OCI-LY1 (cell line): Measurements from ENCODE around the gene NOP14.

Source experiments
- H2AFZ ChIP-seq: fragments of 200-600 bp; sonication (generic), shearing (Covaris generic); 2 replicates; pipeline ENCODE4 v1.6.0; 2014; ENCODE audit warnings: antibody characterized with exemption, mild to moderate bottlenecking, low read length
- H3F3A ChIP-seq: fragments of 200-600 bp; sonication (generic), shearing (Covaris generic); 2 replicates; pipeline ENCODE4 v1.6.0; 2014; ENCODE audit warnings: mild to moderate bottlenecking, antibody characterized with exemption, low read length, moderate library complexity; ENCODE audit not compliant: insufficient read depth
- H3K27ac ChIP-seq: fragments of 200-600 bp; sonication (generic); 2 replicates; pipeline ENCODE4 v1.5.1; 2014; ENCODE audit warnings: low read length, mixed run types, mild to moderate bottlenecking, low read depth; ENCODE audit not compliant: poor library complexity, severe bottlenecking
- H3K27me3 ChIP-seq: fragments of 200-600 bp; sonication (generic); 2 replicates; pipeline ENCODE4 v1.6.0; 2014; ENCODE audit warnings: antibody characterized with exemption, mild to moderate bottlenecking, low read length, moderate library complexity; ENCODE audit not compliant: insufficient read depth
- H3K36me3 ChIP-seq: fragments of 200-600 bp; sonication (generic); 2 replicates; pipeline ENCODE4 v1.6.1; 2014; ENCODE audit warnings: mild to moderate bottlenecking, antibody characterized with exemption, low read length, moderate library complexity, mixed read lengths; ENCODE audit not compliant: insufficient read depth
- H3K4me1 ChIP-seq: fragments of 200-600 bp; sonication (generic); 2 replicates; pipeline ENCODE4 v1.5.1; 2014; ENCODE audit warnings: mild to moderate bottlenecking, low read length, moderate library complexity; ENCODE audit not compliant: insufficient read depth, severe bottlenecking
- H3K4me2 ChIP-seq: fragments of 200-600 bp; sonication (generic), shearing (Covaris generic); 2 replicates; pipeline ENCODE4 v1.6.1; 2014; ENCODE audit warnings: low read length
- H3K4me3 ChIP-seq: fragments of 200-600 bp; sonication (generic); 2 replicates; pipeline ENCODE4 v1.5.1; 2014; ENCODE audit warnings: low read length, low read depth, mild to moderate bottlenecking, mixed read lengths; ENCODE audit not compliant: poor library complexity, severe bottlenecking
- H3K79me2 ChIP-seq: fragments of 200-600 bp; shearing (Covaris generic); 2 replicates; pipeline ENCODE4 v1.6.1; 2016; ENCODE audit warnings: mixed run types, low read length, mixed read lengths; ENCODE audit not compliant: insufficient read depth
- H3K9ac ChIP-seq: fragments of 200-600 bp; sonication (generic), shearing (Covaris generic); 2 replicates; pipeline ENCODE4 v1.6.1; 2014; ENCODE audit warnings: mild to moderate bottlenecking, low read length, mixed read lengths
- H3K9me2 ChIP-seq: fragments of 200-600 bp; sonication (generic), shearing (Covaris generic); 2 replicates; pipeline ENCODE4 v1.6.1; 2014; ENCODE audit warnings: low read depth, mild to moderate bottlenecking, low read length, mixed read lengths
- H3K9me3 ChIP-seq: fragments of 200-600 bp; shearing (Covaris generic); 2 replicates; pipeline ENCODE4 v1.6.1; 2014; ENCODE audit warnings: low read length, mixed read lengths
- H4K20me1 ChIP-seq: fragments of 200-600 bp; sonication (generic), shearing (Covaris generic); 2 replicates; pipeline ENCODE4 v1.6.0; 2016; ENCODE audit warnings: mild to moderate bottlenecking, low read length; ENCODE audit not compliant: insufficient read depth
- EZH2 ChIP-seq: fragments of 200-600 bp; sonication (generic), shearing (Covaris generic); IDR thresholded peaks from 2 replicates; pipeline ENCODE4 v1.8.0; 2017; ENCODE audit warnings: borderline replicate concordance, mixed run types, mild to moderate bottlenecking, antibody characterized with exemption, low read length, moderate library complexity, mixed read lengths
- TF ChIP-seq, protein P1 (sequence below): fragments of 200-600 bp; sonication (generic), shearing (Covaris generic); IDR thresholded peaks from 2 replicates; pipeline ENCODE4 v1.5.1; 2017; ENCODE audit warnings: mild to moderate bottlenecking, antibody characterized with exemption, low read length, moderate library complexity, mixed read lengths

The NOP14 gene

GRCh38 chr4:2929469-2929868 lies 33.7 kb downstream of the NOP14 start:
- Histone ChIP-seq H2AFZ (no peak overlapping the region), H4K20me1 (no peaks in the 10 kb centered on the region), H3K9ac (no peak overlapping the region), H3K27me3 (no peaks in the 10 kb centered on the region), H3K79me2 (no peaks in the 10 kb centered on the region), H3F3A (no peaks in the 10 kb centered on the region), H3K36me3 (peaks cover 16% of the 10 kb centered on the region; the same call in 1 of the 2 replicates), H3K27ac (no peak overlapping the region), H3K9me2 (no peaks in the 10 kb centered on the region), H3K4me3 (no peak overlapping the region), H3K4me1 (peaks cover 38% of the 10 kb centered on the region), H3K4me2 (no peak overlapping the region), H3K9me3 (no peaks in the 10 kb centered on the region)
- TF ChIP-seq, protein P1, sequence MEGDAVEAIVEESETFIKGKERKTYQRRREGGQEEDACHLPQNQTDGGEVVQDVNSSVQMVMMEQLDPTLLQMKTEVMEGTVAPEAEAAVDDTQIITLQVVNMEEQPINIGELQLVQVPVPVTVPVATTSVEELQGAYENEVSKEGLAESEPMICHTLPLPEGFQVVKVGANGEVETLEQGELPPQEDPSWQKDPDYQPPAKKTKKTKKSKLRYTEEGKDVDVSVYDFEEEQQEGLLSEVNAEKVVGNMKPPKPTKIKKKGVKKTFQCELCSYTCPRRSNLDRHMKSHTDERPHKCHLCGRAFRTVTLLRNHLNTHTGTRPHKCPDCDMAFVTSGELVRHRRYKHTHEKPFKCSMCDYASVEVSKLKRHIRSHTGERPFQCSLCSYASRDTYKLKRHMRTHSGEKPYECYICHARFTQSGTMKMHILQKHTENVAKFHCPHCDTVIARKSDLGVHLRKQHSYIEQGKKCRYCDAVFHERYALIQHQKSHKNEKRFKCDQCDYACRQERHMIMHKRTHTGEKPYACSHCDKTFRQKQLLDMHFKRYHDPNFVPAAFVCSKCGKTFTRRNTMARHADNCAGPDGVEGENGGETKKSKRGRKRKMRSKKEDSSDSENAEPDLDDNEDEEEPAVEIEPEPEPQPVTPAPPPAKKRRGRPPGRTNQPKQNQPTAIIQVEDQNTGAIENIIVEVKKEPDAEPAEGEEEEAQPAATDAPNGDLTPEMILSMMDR: no peak
- no peak for TF ChIP-seq EZH2

GRCh38 chr4:2928242-2929176 lies 34.7 kb downstream of the NOP14 start:
- Histone ChIP-seq H3K9me3 (no peaks in the 10 kb centered on the region), H3F3A (no peaks in the 10 kb centered on the region), H4K20me1 (no peaks in the 10 kb centered on the region), H3K4me2 (no peak overlapping the region), H2AFZ (no peak overlapping the region), H3K27me3 (no peaks in the 10 kb centered on the region), H3K27ac (no peak overlapping the region), H3K4me1 (peaks cover 34% of the 10 kb centered on the region), H3K4me3 (no peak overlapping the region), H3K79me2 (no peaks in the 10 kb centered on the region), H3K36me3 (peaks cover 16% of the 10 kb centered on the region; the same call in 1 of the 2 replicates), H3K9ac (no peak overlapping the region), H3K9me2 (no peaks in the 10 kb centered on the region)
- TF ChIP-seq, protein P1: no peak
- TF ChIP-seq EZH2: no peak

DNA sequence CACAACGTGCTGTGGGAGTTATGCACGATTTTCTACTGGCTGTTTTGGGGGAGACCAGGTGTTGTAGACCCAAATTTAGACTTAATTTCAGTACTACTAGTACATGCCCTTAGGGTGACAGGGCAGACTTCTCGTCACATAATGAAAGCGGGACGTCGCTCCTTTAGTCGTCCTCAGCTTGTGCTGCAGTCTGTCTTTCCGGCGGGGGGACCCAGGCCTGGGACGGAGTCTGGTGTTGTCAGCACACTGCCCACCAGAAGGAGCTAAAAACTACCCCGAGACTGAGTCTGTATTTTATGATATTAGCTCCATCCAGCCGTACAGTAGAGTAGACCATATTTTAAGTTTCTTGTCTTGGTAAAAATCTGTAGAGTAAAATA lies 35.5 kb downstream of the NOP14 start:
- TF ChIP-seq EZH2: no peak
- TF ChIP-seq, protein P1: no peak
- Histone ChIP-seq H3K9me2 (no peaks in the 10 kb centered on the region), H3K4me3 (no peak overlapping the region), H3K9ac (no peak overlapping the region), H4K20me1 (no peaks in the 10 kb centered on the region), H3F3A (no peaks in the 10 kb centered on the region), H3K27ac (no peak overlapping the region), H3K4me2 (no peak overlapping the region), H3K79me2 (no peaks in the 10 kb centered on the region), H3K4me1 (peaks cover 31% of the 10 kb centered on the region), H3K36me3 (peaks cover 16% of the 10 kb centered on the region; the same call in 1 of the 2 replicates), H2AFZ (no peak overlapping the region), H3K9me3 (no peaks in the 10 kb centered on the region), H3K27me3 (no peaks in the 10 kb centered on the region)
